SK-N-MC (cell line): Measurements from ENCODE around the gene PHF20.

Experiments used
- EZH2 ChIP-seq: fragments of 200-600 bp; sonication (generic); IDR thresholded peaks from one replicate; pipeline ENCODE4 v1.6.1; 2017; ENCODE audit warnings: antibody characterized with exemption
- POLR2AphosphoS5 ChIP-seq: IDR thresholded peaks from 2 replicates; pipeline ENCODE4 v1.6.1; 2012; ENCODE audit warnings: mild to moderate bottlenecking, low read depth, low read length, borderline replicate concordance

DNA sequence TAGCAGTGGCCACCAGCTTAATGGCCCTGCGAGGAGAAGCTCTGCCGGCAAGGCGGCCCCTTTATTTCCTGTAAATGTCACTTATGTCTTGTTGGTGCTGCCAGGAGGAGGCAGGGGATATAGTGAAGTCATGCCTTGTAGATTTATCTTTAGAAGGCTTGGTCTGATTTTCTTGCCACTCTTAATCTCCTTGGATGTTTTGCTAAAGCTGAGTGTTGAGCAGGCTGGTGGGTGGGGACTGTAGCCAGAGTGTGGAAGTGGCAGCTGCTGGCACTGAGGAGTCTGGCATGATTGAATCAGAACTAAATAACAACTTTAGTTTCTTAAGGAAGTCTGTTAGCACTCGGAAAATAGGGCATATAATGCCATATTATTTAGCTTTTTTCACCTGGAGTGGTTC, 77.9 kb downstream of the PHF20 start:
- TF ChIP-seq EZH2 (no peak), POLR2AphosphoS5 (no peak)
